ENCODE results near the gene TCERG1L. TPM values are rescaled to one million over a fixed set of nuclear protein-coding genes. Genes with fewer than 3 reads are reported as not detected.
"Not testable (repeated sequence)": the region's sequence is repeated elsewhere in the genome, so short reads cannot be mapped to it uniquely, and the experiment has no call there.

The TCERG1L gene
- total RNA-seq, 1 donor from 2014 or later = 3.5 TPM

- no peaks in the 10 kb centered on the region for H3K36me3 ChIP-seq (ENCODE audit: insufficient read depth, low read length)
- H3K4me3 ChIP-seq (ENCODE audit: insufficient read depth, low read depth, low read length) = no peak overlapping the region
- no peak overlapping the region for H3K27ac Mint-ChIP-seq (ENCODE audit: unreplicated experiment)
- H3K27me3 Mint-ChIP-seq (ENCODE audit: low read depth, unreplicated experiment) = peaks cover 7% of the 10 kb centered on the region
- peaks cover 3% of the 10 kb centered on the region for H3K9me3 Mint-ChIP-seq (ENCODE audit: unreplicated experiment)
- TF ChIP-seq EZH2 (IDR thresholded peaks at IDR 0.05; ENCODE audit: insufficient read depth, low read length) (no peak), CTCF (IDR thresholded peaks at IDR 0.05; ENCODE audit: insufficient read depth, low read depth, low read length) (no peak)
- no peak overlapping the region for H2AFZ ChIP-seq (ENCODE audit: low read depth, low read length)
- H3K9me3 ChIP-seq (ENCODE audit: insufficient read depth, low read depth, low read length) = peaks cover 10% of the 10 kb centered on the region
- DNase-seq (ENCODE audit: low read depth) (no peak), FAIRE-seq (no peak)
- no peak overlapping the region for H3K9ac ChIP-seq (ENCODE audit: low read length)
- H4K20me1 ChIP-seq (ENCODE audit: insufficient read depth, low read length) = no peaks in the 10 kb centered on the region
- H3K4me1 ChIP-seq (ENCODE audit: insufficient read depth, low read length) = no peaks in the 10 kb centered on the region
- no peak overlapping the region for H3K4me2 ChIP-seq (ENCODE audit: low read length)
- H3K27ac ChIP-seq (ENCODE audit: low read depth, low read length) = no peak overlapping the region
- H3K36me3 Mint-ChIP-seq (ENCODE audit: low read depth, unreplicated experiment) = no peaks in the 10 kb centered on the region
- no peaks in the 10 kb centered on the region for H3K79me2 ChIP-seq (ENCODE audit: insufficient read depth, low read length)
- peaks cover 7% of the 10 kb centered on the region for H3K4me1 Mint-ChIP-seq (ENCODE audit: low read depth, unreplicated experiment)
- no peaks in the 10 kb centered on the region for H3K27me3 ChIP-seq (ENCODE audit: insufficient read depth, low read length)
- H3K4me3 Mint-ChIP-seq (ENCODE audit: unreplicated experiment) = no peak overlapping the region
Measured at GRCh38 chr10:131080571-131080970, 230.9 kb downstream of the TCERG1L start.

GRCh38 chr10:131079314-131079713 lies 232.2 kb downstream of the TCERG1L start:
- H3K27ac ChIP-seq (ENCODE audit: low read depth, low read length) = no peak overlapping the region
- H3K4me1 Mint-ChIP-seq (ENCODE audit: low read depth, unreplicated experiment) = peaks cover 7% of the 10 kb centered on the region
- peaks cover 13% of the 10 kb centered on the region for H3K9me3 ChIP-seq (ENCODE audit: insufficient read depth, low read depth, low read length)
- no peaks in the 10 kb centered on the region for H3K4me1 ChIP-seq (ENCODE audit: insufficient read depth, low read length)
- TF ChIP-seq CTCF (IDR thresholded peaks at IDR 0.05; ENCODE audit: insufficient read depth, low read depth, low read length) (no peak), EZH2 (IDR thresholded peaks at IDR 0.05; ENCODE audit: insufficient read depth, low read length) (no peak)
- no peaks in the 10 kb centered on the region for H3K36me3 Mint-ChIP-seq (ENCODE audit: low read depth, unreplicated experiment)
- peaks cover 5% of the 10 kb centered on the region for H3K9me3 Mint-ChIP-seq (ENCODE audit: unreplicated experiment)
- DNase-seq (ENCODE audit: low read depth) (no peak), FAIRE-seq (no peak)
- H3K79me2 ChIP-seq (ENCODE audit: insufficient read depth, low read length) = no peaks in the 10 kb centered on the region
- H3K27me3 Mint-ChIP-seq (ENCODE audit: low read depth, unreplicated experiment) = peaks cover 4% of the 10 kb centered on the region
- no peak overlapping the region for H3K27ac Mint-ChIP-seq (ENCODE audit: unreplicated experiment)
- H4K20me1 ChIP-seq (ENCODE audit: insufficient read depth, low read length) = no peaks in the 10 kb centered on the region
- no peak overlapping the region for H3K9ac ChIP-seq (ENCODE audit: low read length)
- H3K4me2 ChIP-seq (ENCODE audit: low read length) = no peak overlapping the region
- no peak overlapping the region for H2AFZ ChIP-seq (ENCODE audit: low read depth, low read length)
- no peak overlapping the region for H3K4me3 Mint-ChIP-seq (ENCODE audit: unreplicated experiment)
- H3K36me3 ChIP-seq (ENCODE audit: insufficient read depth, low read length) = no peaks in the 10 kb centered on the region
- H3K4me3 ChIP-seq (ENCODE audit: insufficient read depth, low read depth, low read length) = no peak overlapping the region
- no peaks in the 10 kb centered on the region for H3K27me3 ChIP-seq (ENCODE audit: insufficient read depth, low read length)

GRCh38 chr10:131078882-131079280 lies 232.6 kb downstream of the TCERG1L start:
- H3K4me3 Mint-ChIP-seq (ENCODE audit: unreplicated experiment); H2AFZ ChIP-seq (ENCODE audit: low read depth, low read length); H3K27me3 Mint-ChIP-seq (ENCODE audit: low read depth, unreplicated experiment); DNase-seq (ENCODE audit: low read depth); H3K9me3 Mint-ChIP-seq (ENCODE audit: unreplicated experiment); H3K9ac ChIP-seq (ENCODE audit: low read length); H3K4me1 ChIP-seq (ENCODE audit: insufficient read depth, low read length); H4K20me1 ChIP-seq (ENCODE audit: insufficient read depth, low read length); H3K79me2 ChIP-seq (ENCODE audit: insufficient read depth, low read length); H3K4me2 ChIP-seq (ENCODE audit: low read length); H3K4me3 ChIP-seq (ENCODE audit: insufficient read depth, low read depth, low read length); H3K27ac Mint-ChIP-seq (ENCODE audit: unreplicated experiment); H3K27ac ChIP-seq (ENCODE audit: low read depth, low read length); FAIRE-seq; H3K36me3 ChIP-seq (ENCODE audit: insufficient read depth, low read length); H3K36me3 Mint-ChIP-seq (ENCODE audit: low read depth, unreplicated experiment); H3K27me3 ChIP-seq (ENCODE audit: insufficient read depth, low read length): not testable (repeated sequence)
- peaks cover 11% of the 10 kb centered on the region for H3K4me1 Mint-ChIP-seq (ENCODE audit: low read depth, unreplicated experiment)
- H3K9me3 ChIP-seq (ENCODE audit: insufficient read depth, low read depth, low read length) = peaks cover 13% of the 10 kb centered on the region
